ENCODE data around the gene UBE2H.
"Not testable (repeated sequence)": the region's sequence is repeated elsewhere in the genome, so short reads cannot be mapped to it uniquely, and the experiment has no call there.

The UBE2H gene

DNA sequence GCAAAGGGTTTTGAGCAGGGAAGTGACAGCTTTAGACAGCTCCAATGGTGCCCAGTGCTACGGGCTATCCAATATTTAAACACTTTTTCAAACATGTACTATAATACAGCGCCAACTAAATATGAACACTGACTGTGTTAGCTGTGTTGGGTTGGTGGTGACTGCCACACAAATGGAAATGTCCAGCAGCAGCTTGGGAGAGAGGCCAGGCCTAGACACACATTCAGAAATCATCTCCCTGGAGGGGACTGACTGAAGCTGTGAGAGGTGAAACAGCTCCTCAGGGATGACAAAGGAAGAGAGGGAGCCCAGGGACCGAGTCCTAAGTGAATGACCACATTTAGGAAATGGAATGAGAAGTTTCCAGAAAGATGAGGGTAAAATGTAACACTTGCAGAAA is 115.8 kb downstream of the UBE2H start:
- H3K9ac ChIP-seq (ENCODE audit: low read depth, low read length): no peak overlapping the region
- H3K4me3 ChIP-seq (ENCODE audit: low read length): no peak overlapping the region
- peaks cover 39% of the 10 kb centered on the region for H3K36me3 ChIP-seq (ENCODE audit: insufficient read depth, low read length)
- H3K4me2 ChIP-seq (ENCODE audit: low read length): no peak overlapping the region
- H3K4me1 ChIP-seq (ENCODE audit: control insufficient read depth, insufficient read depth, low read length): peaks cover 19% of the 10 kb centered on the region
- H3K9me3 ChIP-seq (replicated peaks; ENCODE audit: low read length): no peaks in the 10 kb centered on the region
- H3K27me3 ChIP-seq (ENCODE audit: control insufficient read depth, insufficient read depth, low read length): no peaks in the 10 kb centered on the region

DNA sequence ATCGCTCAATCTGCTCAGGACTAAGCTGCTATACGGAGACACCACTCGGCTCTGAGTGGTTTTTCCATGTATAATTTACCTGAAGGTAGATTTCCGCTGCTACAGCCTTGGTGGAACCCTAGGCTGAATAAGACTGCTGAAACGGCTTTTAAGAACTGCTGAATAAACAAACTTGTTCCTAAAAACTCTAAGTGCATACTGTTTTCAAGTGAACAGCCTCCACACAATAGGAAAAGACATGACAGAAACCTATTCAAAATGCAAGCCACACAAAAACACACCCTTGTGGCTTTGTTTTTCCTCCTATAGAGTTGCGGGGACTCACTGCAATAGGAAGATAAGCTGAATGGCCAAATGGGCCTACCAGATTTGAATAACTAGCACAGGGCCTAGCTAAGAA is 117.2 kb downstream of the UBE2H start:
- no peak overlapping the region for H3K9ac ChIP-seq (ENCODE audit: low read depth, low read length)
- H3K9me3 ChIP-seq (replicated peaks; ENCODE audit: low read length): no peaks in the 10 kb centered on the region
- no peaks in the 10 kb centered on the region for H3K27me3 ChIP-seq (ENCODE audit: control insufficient read depth, insufficient read depth, low read length)
- peaks cover 23% of the 10 kb centered on the region for H3K4me1 ChIP-seq (ENCODE audit: control insufficient read depth, insufficient read depth, low read length)
- no peak overlapping the region for H3K4me3 ChIP-seq (ENCODE audit: low read length)
- no peak overlapping the region for H3K4me2 ChIP-seq (ENCODE audit: low read length)
- peaks cover 39% of the 10 kb centered on the region for H3K36me3 ChIP-seq (ENCODE audit: insufficient read depth, low read length)

DNA sequence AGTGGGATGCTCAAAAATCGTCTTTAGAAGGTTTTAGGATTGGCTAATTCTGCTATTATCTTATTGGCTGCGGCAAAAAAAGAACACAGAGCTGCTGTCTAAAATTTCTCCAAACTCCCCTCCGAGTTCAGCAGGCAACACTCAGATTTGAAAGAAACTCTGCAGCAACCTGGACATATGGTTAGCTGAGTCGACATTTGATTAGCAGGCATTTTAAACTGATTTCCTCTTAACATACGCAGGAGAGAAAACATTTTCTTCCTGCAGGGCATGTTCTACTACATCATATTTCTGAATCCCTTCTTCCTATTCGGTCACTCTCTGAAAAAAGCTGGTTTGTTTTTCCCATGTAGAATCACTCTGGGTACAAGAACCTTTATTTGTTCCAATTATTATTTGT is 119.4 kb downstream of the UBE2H start:
- not testable (repeated sequence) for H3K4me2 ChIP-seq (ENCODE audit: low read length); H3K27me3 ChIP-seq (ENCODE audit: control insufficient read depth, insufficient read depth, low read length); H3K9me3 ChIP-seq (replicated peaks; ENCODE audit: low read length); H3K4me3 ChIP-seq (ENCODE audit: low read length); H3K9ac ChIP-seq (ENCODE audit: low read depth, low read length)
- Histone ChIP-seq H3K4me1 (ENCODE audit: control insufficient read depth, insufficient read depth, low read length) (peaks cover 31% of the 10 kb centered on the region), H3K36me3 (ENCODE audit: insufficient read depth, low read length) (peaks cover 32% of the 10 kb centered on the region)

DNA sequence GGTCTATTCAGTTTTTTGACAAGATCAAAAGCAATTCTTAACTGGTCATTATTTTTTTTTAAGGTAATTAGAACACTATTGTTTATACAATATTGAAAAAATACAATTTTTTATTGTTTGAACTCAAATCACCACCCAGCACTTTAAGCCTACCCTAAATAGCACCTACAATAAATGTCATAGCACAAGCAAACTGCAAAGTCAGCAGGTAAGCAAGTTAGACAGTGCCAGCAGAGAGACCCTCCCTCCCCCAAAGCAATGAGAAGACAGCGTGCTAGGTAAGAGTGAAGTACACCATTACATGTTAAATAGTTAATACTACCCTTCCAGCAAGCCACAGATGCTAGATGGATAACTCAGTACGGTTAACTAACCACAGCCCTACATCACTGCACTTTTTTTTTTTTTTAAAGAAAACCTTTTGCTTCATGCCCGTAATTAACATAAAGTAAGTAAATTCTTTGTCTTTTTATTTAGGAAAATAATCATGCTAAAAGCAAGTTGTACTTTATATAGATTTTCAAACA is 120.0 kb downstream of the UBE2H start:
- Histone ChIP-seq H3K4me1 (ENCODE audit: control insufficient read depth, insufficient read depth, low read length) (peaks cover 31% of the 10 kb centered on the region), H3K27me3 (ENCODE audit: control insufficient read depth, insufficient read depth, low read length) (no peaks in the 10 kb centered on the region), H3K4me3 (ENCODE audit: low read length) (no peak overlapping the region), H3K9ac (ENCODE audit: low read depth, low read length) (no peak overlapping the region), H3K36me3 (ENCODE audit: insufficient read depth, low read length) (peaks cover 29% of the 10 kb centered on the region), H3K9me3 (replicated peaks; ENCODE audit: low read length) (no peaks in the 10 kb centered on the region), H3K4me2 (ENCODE audit: low read length) (no peak overlapping the region)

DNA sequence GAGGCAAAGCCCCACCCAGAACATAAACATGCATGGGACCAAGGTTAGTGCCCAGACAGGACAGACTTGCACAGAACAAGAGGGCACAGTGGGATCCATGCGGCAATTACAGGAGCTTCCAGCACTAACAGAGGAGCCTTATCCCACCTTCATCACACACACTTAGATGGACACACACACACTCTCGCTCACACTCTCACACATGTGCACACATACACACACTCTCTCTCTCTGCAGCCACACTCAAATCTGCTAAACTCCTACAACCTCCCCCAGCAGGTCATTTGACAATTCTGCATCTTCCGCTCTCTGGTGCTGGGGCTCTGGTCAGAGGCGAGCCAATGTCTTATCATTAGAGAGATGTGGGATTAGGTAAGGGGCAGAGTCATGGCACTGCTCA is 120.5 kb downstream of the UBE2H start:
- Histone ChIP-seq H3K9ac (ENCODE audit: low read depth, low read length) (no peak overlapping the region), H3K4me1 (ENCODE audit: control insufficient read depth, insufficient read depth, low read length) (peaks cover 31% of the 10 kb centered on the region), H3K9me3 (replicated peaks; ENCODE audit: low read length) (no peaks in the 10 kb centered on the region), H3K36me3 (ENCODE audit: insufficient read depth, low read length) (peaks cover 29% of the 10 kb centered on the region), H3K4me2 (ENCODE audit: low read length) (no peak overlapping the region), H3K27me3 (ENCODE audit: control insufficient read depth, insufficient read depth, low read length) (no peaks in the 10 kb centered on the region), H3K4me3 (ENCODE audit: low read length) (no peak overlapping the region)

DNA sequence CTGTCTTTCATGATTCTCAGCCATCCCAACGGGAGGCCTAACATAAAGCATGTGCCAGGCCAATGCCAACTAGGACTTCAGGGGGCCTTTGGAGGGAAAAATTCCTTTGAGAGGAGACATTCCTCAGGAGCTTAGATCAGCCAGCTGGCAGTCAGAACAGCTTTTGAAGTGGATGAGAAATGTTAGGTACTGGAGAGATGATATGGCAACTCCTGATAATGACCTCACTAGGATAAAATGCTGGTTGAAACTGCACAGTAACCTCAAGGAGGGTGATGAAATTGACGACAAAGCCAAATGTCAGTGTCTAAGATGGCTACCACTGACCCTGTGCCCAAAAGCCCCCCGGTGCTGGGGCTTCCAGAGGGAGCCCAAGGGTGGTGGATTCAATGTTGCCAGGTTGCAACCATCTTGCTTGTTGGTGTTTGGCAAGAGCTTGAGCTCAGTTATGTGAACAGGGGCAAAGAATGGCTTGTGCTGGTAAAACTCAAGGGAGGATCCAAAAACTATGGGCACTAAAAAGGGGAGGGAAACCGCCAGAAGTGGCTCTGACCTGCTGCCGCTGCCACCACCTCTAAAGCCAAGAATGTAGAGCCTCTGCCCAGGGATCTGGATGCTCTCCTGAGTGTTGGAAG is 121.2 kb downstream of the UBE2H start:
- Histone ChIP-seq H3K9ac (ENCODE audit: low read depth, low read length) (peak overlapping the region; percentile 61), H3K4me1 (ENCODE audit: control insufficient read depth, insufficient read depth, low read length) (peaks cover 31% of the 10 kb centered on the region)

DNA sequence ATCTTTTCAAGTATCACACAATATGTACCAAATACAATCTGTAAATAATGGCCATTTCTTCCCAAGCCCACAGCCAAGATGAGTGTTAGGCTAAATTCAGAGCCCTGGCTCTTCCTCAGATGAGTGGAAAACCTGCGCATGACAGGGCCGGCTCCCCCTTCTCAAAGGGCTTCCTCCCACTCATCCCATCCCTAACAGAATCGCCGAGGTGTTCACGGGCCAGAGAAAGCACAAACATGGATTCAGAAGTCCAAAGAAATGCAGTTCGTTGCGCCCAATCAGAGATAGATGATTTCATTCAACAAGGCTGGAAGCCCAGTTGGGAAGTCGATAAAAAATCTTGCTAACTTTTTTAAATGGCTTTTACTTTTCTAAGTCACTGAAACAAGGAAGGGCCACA is 121.8 kb downstream of the UBE2H start:
- H3K9me3 ChIP-seq (replicated peaks; ENCODE audit: low read length): no peaks in the 10 kb centered on the region
- H3K36me3 ChIP-seq (ENCODE audit: insufficient read depth, low read length): peaks cover 20% of the 10 kb centered on the region
- peaks cover 37% of the 10 kb centered on the region for H3K4me1 ChIP-seq (ENCODE audit: control insufficient read depth, insufficient read depth, low read length)
- H3K9ac ChIP-seq (ENCODE audit: low read depth, low read length): peak overlapping the region; percentile 61
- H3K27me3 ChIP-seq (ENCODE audit: control insufficient read depth, insufficient read depth, low read length): no peaks in the 10 kb centered on the region
- H3K4me2 ChIP-seq (ENCODE audit: low read length): peak overlapping the region; percentile 68
- H3K4me3 ChIP-seq (ENCODE audit: low read length): no peak overlapping the region

More for the DNA sequence above, 121.2 kb downstream of the UBE2H start:
- Histone ChIP-seq H3K27me3 (ENCODE audit: control insufficient read depth, insufficient read depth, low read length) (no peaks in the 10 kb centered on the region), H3K36me3 (ENCODE audit: insufficient read depth, low read length) (peaks cover 24% of the 10 kb centered on the region), H3K4me2 (ENCODE audit: low read length) (peak overlapping the region; percentile 68), H3K4me3 (ENCODE audit: low read length) (no peak overlapping the region), H3K9me3 (replicated peaks; ENCODE audit: low read length) (no peaks in the 10 kb centered on the region)

DNA sequence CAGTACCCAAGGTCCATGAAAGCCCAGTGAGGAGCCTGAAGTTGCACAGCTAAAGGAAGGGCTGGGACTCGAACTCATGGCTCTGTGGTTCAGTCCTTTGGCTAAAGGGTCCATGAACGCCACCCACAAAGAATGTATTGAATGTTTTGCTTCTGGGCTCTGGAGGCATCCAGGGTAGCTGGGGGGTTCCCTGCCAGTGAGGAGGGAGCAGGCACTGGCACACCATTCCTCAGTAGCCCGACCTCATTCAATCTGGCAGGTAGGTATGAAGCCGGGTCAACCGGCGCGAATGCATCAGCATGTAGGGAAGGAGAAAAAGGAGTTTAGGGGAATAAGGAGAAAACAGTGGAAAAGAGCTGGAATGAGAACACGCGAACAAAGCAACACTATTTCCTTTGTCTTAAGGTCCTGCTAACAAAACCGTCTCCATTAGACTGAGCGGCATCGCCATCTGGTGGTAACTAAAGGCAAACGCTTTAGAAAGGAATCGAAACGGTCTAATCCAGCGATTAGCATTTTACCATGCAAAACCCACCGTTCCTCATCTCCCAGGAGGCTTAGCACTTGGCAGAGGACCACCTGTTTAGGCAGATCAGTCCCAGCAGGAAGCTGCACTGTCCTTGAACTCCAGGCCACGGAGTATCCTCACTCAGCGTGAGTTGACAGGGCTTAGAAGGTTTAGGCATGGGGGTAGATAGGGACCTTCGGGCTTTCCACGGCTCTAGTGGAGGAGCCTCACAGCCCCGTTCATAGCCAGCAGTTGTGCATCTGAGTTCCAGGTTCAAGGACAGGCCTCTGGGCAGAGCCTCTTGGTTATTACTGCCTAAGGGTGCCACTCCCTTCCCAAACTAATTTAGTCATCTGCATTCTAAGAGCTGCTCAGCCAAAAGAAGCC is 122.8 kb downstream of the UBE2H start:
- Histone ChIP-seq H3K27me3 (ENCODE audit: control insufficient read depth, insufficient read depth, low read length) (no peaks in the 10 kb centered on the region), H3K4me3 (ENCODE audit: low read length) (peak overlapping the region; percentile 43), H3K9me3 (replicated peaks; ENCODE audit: low read length) (no peaks in the 10 kb centered on the region), H3K36me3 (ENCODE audit: insufficient read depth, low read length) (peaks cover 14% of the 10 kb centered on the region), H3K9ac (ENCODE audit: low read depth, low read length) (peak overlapping the region; percentile 61), H3K4me1 (ENCODE audit: control insufficient read depth, insufficient read depth, low read length) (peaks cover 38% of the 10 kb centered on the region), H3K4me2 (ENCODE audit: low read length) (peak overlapping the region; percentile 68)

DNA sequence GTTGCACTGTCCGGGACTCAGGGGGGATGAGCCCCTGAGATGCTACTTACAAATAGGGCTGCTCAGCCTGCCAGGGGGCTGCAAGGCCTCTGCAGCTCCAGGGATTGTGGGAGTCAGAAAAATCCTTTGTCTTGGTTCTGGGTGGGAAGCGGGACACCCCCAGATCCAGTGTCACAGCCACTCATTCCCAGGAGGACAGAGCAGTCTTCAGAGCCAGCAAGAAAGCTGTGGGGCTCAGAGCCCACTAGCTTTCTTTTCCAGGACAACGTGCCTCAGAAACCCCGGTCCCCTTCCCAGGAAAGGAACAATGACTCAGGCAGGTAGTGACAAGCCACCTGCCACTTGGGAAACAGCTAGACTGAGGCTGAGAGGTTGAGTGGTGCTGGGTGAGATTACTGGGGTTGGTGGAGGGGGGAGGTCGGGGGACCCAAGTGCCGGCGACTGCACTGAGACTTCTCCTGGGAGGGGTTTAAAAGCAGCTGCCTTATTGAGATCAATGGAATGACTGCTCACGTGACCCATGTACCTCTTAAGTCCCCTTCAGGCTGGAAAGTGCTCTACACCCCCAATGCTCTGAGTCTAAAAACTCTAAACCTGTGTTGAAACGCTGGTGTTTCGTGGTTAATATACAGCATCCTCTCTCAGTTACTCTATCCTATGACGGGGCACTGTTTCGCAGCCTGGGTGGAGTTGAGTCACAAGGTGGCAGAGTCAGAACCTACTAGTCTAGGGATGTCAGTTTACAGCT is 123.6 kb downstream of the UBE2H start:
- no peaks in the 10 kb centered on the region for H3K27me3 ChIP-seq (ENCODE audit: control insufficient read depth, insufficient read depth, low read length)
- H3K9ac ChIP-seq (ENCODE audit: low read depth, low read length): no peak overlapping the region
- H3K4me2 ChIP-seq (ENCODE audit: low read length): no peak overlapping the region

DNA sequence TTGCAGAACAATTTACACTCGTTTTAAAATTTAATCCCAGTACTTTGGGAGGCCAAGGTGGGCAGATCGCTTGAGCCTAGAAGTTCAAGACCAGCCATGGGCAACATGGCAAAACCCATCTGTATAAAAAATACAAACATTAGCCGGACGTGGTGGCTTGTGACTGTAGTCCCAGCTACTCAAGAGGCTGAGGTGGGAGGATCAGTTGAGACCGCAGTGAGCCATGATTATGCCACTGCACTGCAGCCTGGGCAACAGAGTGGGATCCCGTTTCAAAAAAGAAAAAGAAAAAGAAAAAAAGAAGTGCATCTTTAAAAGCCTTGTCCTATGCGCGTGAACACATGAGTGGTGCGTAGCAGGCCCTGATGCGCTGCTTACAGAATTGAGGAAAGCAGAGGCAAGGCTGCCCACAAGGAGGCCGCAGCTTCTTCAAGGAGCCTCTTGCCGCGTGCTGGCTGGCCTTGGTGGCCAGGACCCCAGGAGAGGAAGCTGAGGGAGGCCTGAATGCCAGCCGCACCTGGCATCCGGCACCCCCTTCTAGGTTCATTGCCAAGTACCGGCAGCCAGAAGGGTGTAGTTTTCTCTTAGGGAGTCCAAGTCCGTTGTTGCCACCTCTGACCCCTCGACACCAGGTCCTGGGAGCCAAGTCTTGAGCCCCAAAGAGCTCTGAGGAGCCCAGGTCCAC is 124.5 kb downstream of the UBE2H start:
- Histone ChIP-seq H3K4me3 (ENCODE audit: low read length) (no peak overlapping the region), H3K36me3 (ENCODE audit: insufficient read depth, low read length) (peaks cover 6% of the 10 kb centered on the region), H3K4me1 (ENCODE audit: control insufficient read depth, insufficient read depth, low read length) (peaks cover 41% of the 10 kb centered on the region), H3K9me3 (replicated peaks; ENCODE audit: low read length) (no peaks in the 10 kb centered on the region), H3K4me2 (ENCODE audit: low read length) (no peak overlapping the region), H3K27me3 (ENCODE audit: control insufficient read depth, insufficient read depth, low read length) (no peaks in the 10 kb centered on the region), H3K9ac (ENCODE audit: low read depth, low read length) (no peak overlapping the region)

More for the DNA sequence above, 123.6 kb downstream of the UBE2H start:
- no peak overlapping the region for H3K4me3 ChIP-seq (ENCODE audit: low read length)
- no peaks in the 10 kb centered on the region for H3K9me3 ChIP-seq (replicated peaks; ENCODE audit: low read length)
- H3K36me3 ChIP-seq (ENCODE audit: insufficient read depth, low read length): peaks cover 10% of the 10 kb centered on the region
- H3K4me1 ChIP-seq (ENCODE audit: control insufficient read depth, insufficient read depth, low read length): peaks cover 41% of the 10 kb centered on the region

All from skeletal muscle satellite cell (primary cell).